Fibroblast of the conjunctiva (primary cell): Measurements from ENCODE around the gene SLC39A11.
"Not testable (repeated sequence)": the region's sequence is repeated elsewhere in the genome, so short reads cannot be mapped to it uniquely, and the experiment has no call there.

Source experiments
- DNase-seq: peaks from one replicate; pipeline ENCODE4 v3.0.0-alpha.2; 2010; ENCODE audit warnings: low read depth

SLC39A11 gene

DNA sequence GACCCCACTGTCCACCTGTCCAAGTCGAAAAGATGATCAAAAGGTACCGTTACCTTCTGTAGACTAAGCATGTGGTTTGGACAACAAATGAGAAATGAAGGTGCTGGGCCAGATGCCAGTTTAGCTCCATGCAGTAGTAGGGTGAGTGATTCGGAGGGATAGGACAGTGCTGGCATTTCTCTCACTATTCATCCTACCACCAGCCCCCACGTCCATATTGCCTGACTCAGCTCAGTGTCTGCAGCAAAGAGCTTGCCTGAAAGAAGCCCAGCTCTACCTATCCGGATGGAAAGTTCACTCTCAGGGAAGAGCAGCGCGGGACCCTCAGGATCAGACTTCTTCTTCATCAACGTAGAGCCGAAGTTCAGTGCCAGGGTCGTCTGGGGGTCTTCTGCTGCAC lies 145.0 kb downstream of the SLC39A11 start:
- DNase-seq = no peak

DNA sequence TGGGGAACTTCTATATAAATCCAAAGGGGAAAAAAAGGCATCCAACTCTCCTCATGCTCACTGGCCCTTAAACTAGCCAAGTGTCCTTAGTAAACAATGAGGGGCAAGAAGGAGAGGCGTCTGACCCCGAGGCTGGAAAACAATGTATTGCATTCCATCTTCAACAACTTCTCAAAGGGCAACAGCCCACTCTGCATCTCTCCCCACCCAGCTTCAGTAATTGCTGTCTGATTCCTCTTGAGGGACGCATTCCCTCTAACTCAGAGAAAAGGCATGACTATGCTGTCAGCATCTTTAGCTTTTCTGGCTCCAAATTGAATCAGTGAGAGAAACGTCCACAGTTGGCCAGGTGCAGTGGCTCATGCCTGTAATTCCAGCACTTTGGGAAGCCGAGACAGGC lies 145.8 kb downstream of the SLC39A11 start:
- DNase-seq = no peak

DNA sequence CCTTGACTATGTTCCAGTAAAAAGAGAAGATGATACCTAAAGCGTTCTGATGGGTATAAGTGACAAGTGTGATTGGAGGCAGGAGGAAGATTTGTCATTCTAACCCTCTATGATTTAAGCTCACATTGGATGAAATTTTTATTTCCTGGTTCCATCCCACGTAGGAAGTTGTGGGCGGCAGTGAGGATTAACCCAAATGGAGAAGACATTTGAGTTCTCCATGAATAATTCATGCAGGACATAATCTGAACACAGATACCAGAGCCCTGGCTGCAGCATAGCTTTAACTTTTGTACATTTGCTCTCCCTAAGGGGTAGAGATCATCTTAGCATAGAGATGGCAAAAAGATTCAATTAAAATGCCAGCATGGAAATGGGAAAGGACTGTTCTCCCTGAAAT lies 146.3 kb downstream of the SLC39A11 start:
- DNase-seq = no peak

DNA sequence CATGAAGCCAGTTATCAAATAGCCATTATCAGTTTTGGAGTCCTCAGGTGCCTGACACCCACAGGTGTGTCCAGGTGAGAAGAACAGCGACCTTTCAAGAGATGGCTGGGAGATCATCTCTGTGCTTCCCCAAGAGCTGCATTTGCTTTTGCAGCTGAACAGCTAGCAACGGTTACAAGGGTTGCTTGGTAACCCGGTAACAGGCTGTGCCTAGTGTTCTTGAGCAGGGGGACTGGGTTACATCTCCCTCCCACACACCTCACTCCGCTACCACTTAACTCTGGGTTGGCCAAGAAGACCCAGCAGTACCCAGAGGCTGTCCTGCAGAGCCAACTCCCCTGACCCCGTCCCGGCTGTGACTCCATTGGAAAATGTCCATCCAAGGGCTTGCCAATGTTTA lies 147.0 kb downstream of the SLC39A11 start:
- DNase-seq = no peak

GRCh38 chr17:72943826-72944689 lies 148.4 kb downstream of the SLC39A11 start:
- DNase-seq = no peak

DNA sequence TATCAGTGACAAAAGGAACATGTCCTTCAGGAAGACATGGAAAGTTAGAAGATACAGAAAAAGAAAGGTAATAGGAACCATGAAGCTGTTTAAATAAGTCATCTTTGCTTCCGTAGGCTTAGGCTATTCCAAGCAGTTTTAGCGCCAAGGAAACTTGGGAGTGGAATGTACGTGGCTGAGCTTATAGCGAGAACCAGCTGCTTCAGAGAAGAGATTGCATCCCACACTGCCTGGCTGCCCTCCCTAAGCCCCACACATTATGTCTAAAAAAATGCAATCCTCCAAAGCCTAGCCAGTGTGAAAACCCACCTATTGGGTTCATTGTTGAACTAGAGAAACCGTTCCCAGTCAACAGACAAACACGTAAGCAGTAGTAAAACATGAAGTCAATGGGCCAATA lies 149.9 kb downstream of the SLC39A11 start:
- no peak for DNase-seq

DNA sequence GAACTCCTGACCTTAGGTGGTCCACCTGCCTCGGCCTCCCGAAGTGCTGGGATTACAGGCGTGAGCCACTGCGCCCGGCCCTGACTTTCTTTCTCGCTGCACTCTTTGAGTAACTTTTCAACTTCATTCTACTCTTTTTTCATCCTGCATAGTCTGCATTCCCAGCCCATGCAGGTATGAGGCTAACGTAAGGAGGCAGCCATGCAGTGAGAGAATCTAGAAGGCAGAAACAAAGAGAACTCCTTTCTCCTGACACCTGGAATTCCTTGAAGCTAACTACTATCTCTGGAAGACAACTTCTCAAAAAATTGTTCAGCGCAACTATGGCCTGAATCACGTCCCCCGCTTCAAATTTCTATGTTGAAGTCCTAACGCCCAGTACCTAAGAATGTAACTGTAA lies 152.0 kb downstream of the SLC39A11 start:
- no peak for DNase-seq

- no peak for DNase-seq
These were observed 154.0 kb downstream of the SLC39A11 start for GRCh38 chr17:72938482-72938881.

DNA sequence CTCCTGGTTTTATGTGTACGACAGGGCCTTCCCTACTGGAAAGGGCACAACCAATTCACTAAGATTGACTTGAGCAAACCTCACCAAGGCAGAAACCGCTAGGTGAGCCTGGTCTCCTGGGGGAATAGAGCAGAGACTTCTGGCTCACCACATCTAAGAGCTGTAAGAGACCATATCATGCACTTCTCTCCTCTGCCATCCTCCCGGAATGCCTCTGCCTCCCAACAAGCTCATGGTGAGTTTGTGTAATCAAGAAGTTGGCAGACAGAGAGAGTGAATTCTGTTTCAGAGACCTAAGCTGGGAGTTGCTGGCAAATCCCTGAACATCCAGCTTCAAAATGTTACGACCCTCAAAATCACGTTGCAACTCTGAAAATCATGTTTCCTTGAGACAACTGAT lies 154.8 kb downstream of the SLC39A11 start:
- no peak for DNase-seq

DNA sequence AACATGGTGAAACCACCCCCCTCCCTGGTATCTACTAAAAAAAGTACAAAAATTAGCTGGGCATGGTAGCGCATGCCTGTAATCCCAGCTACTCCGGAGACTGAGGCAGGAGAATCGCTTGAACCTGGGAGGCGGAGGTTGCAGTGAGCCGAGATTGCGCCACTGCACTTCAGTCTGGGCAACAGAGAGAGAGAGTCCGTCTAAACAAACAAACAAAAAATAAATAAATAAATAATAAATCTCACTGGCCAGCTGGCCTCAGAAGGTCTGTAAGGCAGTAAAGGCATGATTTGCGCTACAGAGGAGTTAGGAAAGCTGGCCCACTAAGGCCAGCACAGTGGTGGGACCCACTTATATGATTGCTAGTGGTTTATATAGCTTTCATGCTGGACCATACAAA lies 155.2 kb downstream of the SLC39A11 start:
- not testable (repeated sequence) for DNase-seq

DNA sequence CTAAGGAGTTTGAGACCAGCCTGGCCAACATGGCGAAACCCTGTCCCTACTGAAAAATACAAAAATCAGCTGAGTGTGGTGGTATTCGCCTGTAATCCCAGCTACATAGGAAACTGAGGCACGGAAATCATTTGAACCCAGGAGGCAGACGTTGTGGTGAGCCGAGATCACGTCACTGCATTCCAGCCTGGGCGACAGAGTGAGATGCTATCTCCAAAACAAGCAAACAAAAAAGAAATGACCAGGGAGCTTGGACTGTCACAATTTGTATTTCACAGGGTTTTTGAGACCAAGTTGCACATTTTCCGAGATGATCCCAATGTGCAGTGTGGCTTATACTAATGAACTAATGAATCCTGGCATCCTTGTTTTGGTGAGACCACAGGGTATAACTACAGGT lies 156.5 kb downstream of the SLC39A11 start:
- no peak for DNase-seq

- no peak for DNase-seq
These were observed 157.6 kb downstream of the SLC39A11 start for GRCh38 chr17:72934927-72935326.

DNA sequence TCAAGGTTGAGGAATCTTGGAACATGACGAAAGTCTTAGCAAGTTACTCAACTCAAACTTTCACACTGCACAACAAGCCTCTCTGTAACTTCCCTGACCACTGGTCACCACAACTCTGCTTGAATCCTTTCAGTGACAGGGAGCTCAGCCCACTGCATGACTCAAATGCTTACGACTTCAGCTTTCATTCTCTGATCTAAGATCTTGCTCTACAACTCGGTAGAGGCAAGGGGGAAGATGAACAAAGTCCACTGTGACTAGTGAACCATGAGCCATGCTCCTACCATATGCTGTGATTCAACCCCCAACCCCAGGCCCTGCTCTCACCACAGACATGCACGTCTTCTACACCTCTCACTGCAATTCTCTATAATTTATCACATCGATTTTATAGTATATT lies 160.9 kb downstream of the SLC39A11 start:
- DNase-seq = no peak

DNA sequence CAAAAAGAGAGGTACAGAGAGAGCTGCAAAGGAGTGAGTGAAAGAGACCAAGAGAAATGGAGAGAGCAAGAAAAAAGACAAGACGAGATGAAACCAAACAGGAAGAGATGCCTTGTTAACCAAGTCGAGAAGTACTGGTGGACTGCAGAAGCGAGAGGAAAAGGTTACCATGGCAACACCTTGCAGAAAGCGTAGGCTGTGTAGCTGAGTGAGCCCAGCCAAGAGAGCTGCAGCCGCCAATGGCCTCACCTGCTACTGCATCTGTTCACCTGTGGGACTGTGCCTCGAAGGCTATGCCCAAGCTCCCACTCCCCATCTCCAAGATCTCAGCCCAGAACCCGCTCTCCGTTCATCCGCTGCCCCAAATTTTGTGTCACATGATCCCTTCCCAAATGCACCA lies 161.3 kb downstream of the SLC39A11 start:
- DNase-seq = no peak

- no peak for DNase-seq
These were observed 162.5 kb downstream of the SLC39A11 start for GRCh38 chr17:72930031-72930430.

GRCh38 chr17:72928454-72929136 lies 163.9 kb downstream of the SLC39A11 start:
- no peak for DNase-seq

DNA sequence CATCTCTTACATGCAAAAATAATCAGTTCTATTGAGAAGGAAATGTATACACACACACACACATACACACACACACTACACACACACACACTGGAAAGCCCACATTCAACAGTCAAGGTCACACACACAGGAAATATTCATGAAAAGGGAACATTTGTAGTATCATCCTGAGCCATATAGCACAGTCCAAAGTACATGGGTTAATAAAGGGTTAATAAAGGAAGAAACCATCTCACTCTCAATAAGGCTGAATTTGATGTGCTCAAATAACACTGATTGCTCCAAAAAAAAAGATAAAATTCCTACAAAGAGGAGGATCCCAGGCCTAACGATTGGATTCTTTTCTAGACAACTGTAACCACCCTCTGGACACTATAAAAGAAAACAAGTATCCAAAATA lies 164.7 kb downstream of the SLC39A11 start:
- no peak for DNase-seq

DNA sequence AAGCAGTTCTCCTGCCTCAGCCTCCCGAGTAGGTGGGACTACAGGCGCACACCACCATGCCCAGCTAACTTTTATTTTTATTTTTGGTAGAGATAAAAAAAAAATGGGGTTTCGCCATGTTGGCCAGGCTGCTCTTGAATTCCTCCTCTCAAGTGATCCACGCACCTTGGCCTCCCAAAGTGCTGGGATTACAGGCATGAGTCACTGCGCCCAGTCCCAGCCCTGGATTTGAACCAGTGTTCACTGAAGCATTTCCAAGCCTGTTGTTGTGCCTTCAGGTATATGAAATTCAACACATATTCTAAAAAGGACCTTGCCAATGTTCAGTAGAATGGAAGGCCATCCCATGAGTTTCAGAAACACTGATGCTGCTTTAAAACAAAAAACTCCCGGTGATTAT lies 165.3 kb downstream of the SLC39A11 start:
- DNase-seq = no peak

DNA sequence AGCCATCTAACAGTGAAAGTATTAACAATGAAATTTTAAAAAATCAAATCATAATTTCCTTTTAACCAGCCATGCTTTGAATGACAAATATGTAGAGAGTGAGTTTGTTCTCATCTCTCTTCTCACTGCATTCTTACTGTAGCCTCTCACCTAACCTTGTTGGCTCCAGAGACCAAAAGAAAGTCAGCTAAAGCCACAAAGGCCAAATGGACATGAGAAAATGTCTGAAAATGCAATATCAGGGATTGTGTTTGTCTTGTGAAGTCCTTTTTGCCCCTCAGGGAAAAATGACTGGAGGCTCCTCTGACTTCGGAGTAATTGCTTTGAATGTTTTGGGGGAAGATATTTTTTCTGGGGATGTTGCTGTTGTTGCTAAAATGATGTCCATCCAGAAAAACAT lies 166.3 kb downstream of the SLC39A11 start:
- no peak for DNase-seq

- no peak for DNase-seq
These were observed 168.3 kb downstream of the SLC39A11 start for GRCh38 chr17:72924196-72924595.

DNA sequence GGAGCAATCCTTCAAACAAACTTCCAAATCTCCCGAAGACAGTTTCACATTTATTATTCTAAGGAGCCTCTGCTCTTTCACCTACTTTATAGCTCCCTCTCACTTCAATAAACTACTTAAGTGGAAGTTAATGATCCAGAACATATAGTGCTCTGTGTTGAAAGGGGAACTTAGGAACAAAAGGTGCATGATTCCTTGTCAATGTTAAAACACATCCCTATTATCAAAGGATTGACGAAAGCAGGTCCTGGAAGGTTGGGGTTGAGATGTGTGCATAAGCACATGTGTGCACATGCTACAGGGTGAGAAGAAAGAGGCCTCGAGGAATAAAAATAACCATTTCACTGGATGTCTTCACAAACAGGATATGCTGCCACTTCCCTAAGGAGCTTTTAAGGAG lies 170.3 kb downstream of the SLC39A11 start:
- no peak for DNase-seq

- no peak for DNase-seq
These were observed 171.0 kb downstream of the SLC39A11 start for GRCh38 chr17:72921347-72922054.

DNA sequence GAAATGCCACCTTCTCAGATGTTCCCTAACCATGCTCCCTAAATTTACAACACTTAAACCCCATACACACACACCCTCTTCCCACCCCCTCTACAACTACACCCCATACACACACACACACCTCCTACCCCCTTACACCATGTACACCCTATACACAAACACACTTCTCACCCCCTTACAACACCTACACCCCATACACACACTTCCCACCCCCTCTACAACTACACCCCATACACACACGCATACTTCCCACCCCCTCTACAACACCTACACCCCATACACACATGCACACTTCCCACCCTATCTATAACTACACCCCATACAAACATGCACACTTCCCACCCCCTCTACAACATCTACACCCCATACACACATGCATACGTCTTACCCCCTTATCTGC lies 172.0 kb downstream of the SLC39A11 start:
- DNase-seq = no peak
